Neuronal stem cell (in vitro differentiated cells): ENCODE results near the gene RASA3.

Experiments
- DNase-seq: peaks from one replicate; pipeline ENCODE4 v3.0.0-alpha.2; 2013; ENCODE audit warnings: low spot score
- H2AFZ ChIP-seq: one replicate; pipeline ENCODE4 v1.6.1; 2013; ENCODE audit warnings: mild to moderate bottlenecking, low read length, inconsistent platforms
- H2AK5ac ChIP-seq: 2 replicates; pipeline ENCODE4 v1.6.1; 2013; ENCODE audit warnings: low read depth, mild to moderate bottlenecking, inconsistent platforms, low read length, moderate library complexity, mixed read lengths
- H2BK120ac ChIP-seq: 2 replicates; pipeline ENCODE4 v1.6.1; 2013; ENCODE audit warnings: low read depth, mild to moderate bottlenecking, inconsistent platforms, low read length, moderate library complexity, mixed read lengths
- H2BK12ac ChIP-seq: one replicate; pipeline ENCODE4 v1.6.1; 2013; ENCODE audit warnings: low read length, inconsistent platforms
- H2BK15ac ChIP-seq: 2 replicates; pipeline ENCODE4 v1.6.1; 2013; ENCODE audit warnings: mild to moderate bottlenecking, low read length, inconsistent platforms, mixed read lengths
- H2BK5ac ChIP-seq: one replicate; pipeline ENCODE4 v1.6.1; 2013; ENCODE audit warnings: inconsistent platforms, mild to moderate bottlenecking, low read length, moderate library complexity
- H3K14ac ChIP-seq: one replicate; pipeline ENCODE4 v1.6.1; 2013; ENCODE audit warnings: low read length, inconsistent platforms
- H3K18ac ChIP-seq: 2 replicates; pipeline ENCODE4 v1.6.1; 2013; ENCODE audit warnings: low read length, inconsistent platforms
- H3K23ac ChIP-seq: 2 replicates; pipeline ENCODE4 v1.6.1; 2013; ENCODE audit warnings: low read depth, mild to moderate bottlenecking, mixed read lengths, low read length, inconsistent platforms; ENCODE audit not compliant: poor library complexity
- H3K27ac ChIP-seq: replicated peaks from 3 replicates; pipeline ENCODE4 v1.5.1; 2013; ENCODE audit warnings: low read length, inconsistent platforms
- H3K27me3 ChIP-seq, 3 experiments: 2 replicates each; pipeline ENCODE4 v1.6.1; 2013; ENCODE audit warnings: low read length in 3 of 3, mild to moderate bottlenecking in 2 of 3, inconsistent platforms in 1 of 3, low read depth in 1 of 3, mixed read lengths in 1 of 3, moderate library complexity in 1 of 3; ENCODE audit not compliant: control insufficient read depth in 3 of 3, insufficient read depth in 3 of 3
- H3K36me3 ChIP-seq, 2 donors: replicated peaks in 1 of 2; 2 replicates each; pipeline ENCODE4 v1.6.1; 2013; ENCODE audit warnings: low read length in 2 of 2; ENCODE audit not compliant: control insufficient read depth in 2 of 2, insufficient read depth in 2 of 2
- H3K4ac ChIP-seq: 2 replicates; pipeline ENCODE4 v1.6.1; 2013; ENCODE audit warnings: inconsistent platforms, mild to moderate bottlenecking, low read length, moderate library complexity
- H3K4me1 ChIP-seq, 2 donors: 1 replicate in 1 of 2; 2 replicates in 1 of 2; pipeline ENCODE4 v1.6.1; 2013; ENCODE audit warnings: low read length in 2 of 2, low read depth in 1 of 2; ENCODE audit not compliant: control insufficient read depth in 2 of 2, insufficient read depth in 1 of 2
- H3K4me2 ChIP-seq: one replicate; pipeline ENCODE4 v1.6.1; 2013; ENCODE audit warnings: mild to moderate bottlenecking, low read length, inconsistent platforms; ENCODE audit not compliant: insufficient read depth, poor library complexity, severe bottlenecking
- H3K4me3 ChIP-seq, 2 donors: 2 replicates each; pipeline ENCODE4 v1.5.1; 2013; ENCODE audit warnings: low read length in 2 of 2, mild to moderate bottlenecking in 2 of 2, inconsistent platforms in 1 of 2, moderate library complexity in 1 of 2
- H3K79me1 ChIP-seq: one replicate; pipeline ENCODE4 v1.6.1; 2013; ENCODE audit warnings: low read depth, mild to moderate bottlenecking, inconsistent platforms, low read length, moderate library complexity
- H3K9ac ChIP-seq: one replicate; pipeline ENCODE4 v1.6.1; 2013; ENCODE audit warnings: mild to moderate bottlenecking, low read depth, low read length, inconsistent platforms; ENCODE audit not compliant: poor library complexity
- H3K9me3 ChIP-seq, 2 donors: replicated peaks in 1 of 2; 2 replicates each; pipeline versions ENCODE3 to v1.6.1; 2013; ENCODE audit warnings: low read length in 2 of 2, mild to moderate bottlenecking in 2 of 2, inconsistent platforms in 1 of 2, low read depth in 1 of 2, mixed read lengths in 1 of 2, moderate library complexity in 1 of 2; ENCODE audit not compliant: control insufficient read depth in 2 of 2, insufficient read depth in 1 of 2
- H4K8ac ChIP-seq: one replicate; pipeline ENCODE4 v1.6.1; 2013; ENCODE audit warnings: low read depth, mild to moderate bottlenecking, inconsistent platforms, low read length, moderate library complexity
- H4K91ac ChIP-seq: one replicate; pipeline ENCODE4 v1.6.1; 2013; ENCODE audit warnings: low read length, low read depth, mild to moderate bottlenecking, inconsistent platforms; ENCODE audit not compliant: poor library complexity
- WGBS, 2 donors: extraction: QIAGEN DNeasy Blood & Tissue Kit; methylation state at CpG; one replicate each; pipeline ENCODE4 v1.1.7; 2013; ENCODE audit warnings: missing lambda C conversion rate in 2 of 2, mixed read lengths in 1 of 2; ENCODE audit not compliant: insufficient read length in 2 of 2, insufficient replicate concordance in 1 of 2; ENCODE audit errors: extremely low coverage in 2 of 2; 5-methylcytosine and 5-hydroxymethylcytosine counted together

Gene RASA3

GRCh38 chr13:114167885-114168284, 35.5 kb upstream of the RASA3 start:
- peaks cover 0 to 2% of the 10 kb centered on the region in 2 donors for H3K9me3 ChIP-seq
- no peak overlapping the region for H2BK15ac ChIP-seq
- no peak overlapping the region for H3K4me3 ChIP-seq
- H3K14ac ChIP-seq = no peak overlapping the region
- no peaks in the 10 kb centered on the region for H3K79me1 ChIP-seq
- no CpG with 5 or more reads among the region's 5 CpGs for WGBS, 2 donors
- no peak for DNase-seq
- H2BK5ac ChIP-seq = no peak overlapping the region
- H4K91ac ChIP-seq = no peak overlapping the region
- H2AFZ ChIP-seq = peak overlapping the region; percentile 77
- peaks cover 0 to 3% (median 0%) of the 10 kb centered on the region in 3 experiments for H3K27me3 ChIP-seq
- H3K27ac ChIP-seq = no peak overlapping the region
- H2AK5ac ChIP-seq = no peak overlapping the region
- H3K4me2 ChIP-seq = no peak overlapping the region
- H3K9ac ChIP-seq = no peak overlapping the region
- no peak overlapping the region for H2BK120ac ChIP-seq
- no peak overlapping the region for H3K23ac ChIP-seq
- no peak overlapping the region for H2BK12ac ChIP-seq
- no peak overlapping the region for H4K8ac ChIP-seq
- no peak overlapping the region for H3K18ac ChIP-seq
- H3K36me3 ChIP-seq = no peaks in the 10 kb centered on the region
- H3K4ac ChIP-seq = no peak overlapping the region
- H3K4me1 ChIP-seq = peaks cover 2 to 5% of the 10 kb centered on the region in 2 donors

GRCh38 chr13:114167426-114167825, 35.0 kb upstream of the RASA3 start:
- H2BK5ac ChIP-seq = no peak overlapping the region
- H2AK5ac ChIP-seq = no peak overlapping the region

DNA sequence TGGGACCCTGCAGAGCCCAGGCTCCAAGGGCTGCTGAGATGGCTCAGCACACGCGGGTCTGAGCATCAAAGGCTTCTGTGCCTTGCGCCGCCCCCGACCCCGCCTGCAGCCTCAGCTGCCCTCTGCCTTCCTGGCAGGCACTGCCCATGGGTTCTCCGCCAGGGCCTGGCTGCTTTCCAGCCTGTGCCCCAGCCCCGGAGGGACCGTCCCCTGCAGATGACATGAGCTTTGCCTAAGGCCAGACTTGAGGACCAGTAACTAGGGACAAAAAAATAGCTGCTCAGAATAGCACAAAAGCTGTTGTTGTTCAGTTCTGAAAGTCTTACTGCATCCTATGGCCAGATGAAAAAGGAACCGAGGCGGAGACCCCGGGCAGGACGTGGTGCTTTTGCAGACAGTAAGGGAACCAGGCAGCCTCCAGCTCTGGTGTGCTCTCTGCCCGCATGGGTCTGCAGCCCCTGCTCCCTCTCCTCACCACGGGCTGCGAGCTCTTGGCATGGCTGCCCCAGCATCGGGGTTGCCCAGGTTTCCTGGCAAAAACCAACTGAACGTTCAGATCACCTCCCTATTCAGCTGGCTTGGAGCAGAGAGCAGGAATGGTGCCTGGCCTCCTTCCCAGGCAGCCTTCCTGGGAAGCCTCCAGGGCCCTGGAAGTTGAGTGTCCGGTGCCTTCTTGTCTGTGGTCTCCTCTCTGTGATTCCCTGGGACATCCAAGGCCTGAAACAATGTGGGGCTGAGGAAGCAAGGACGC, 34.1 kb upstream of the RASA3 start:
- H3K18ac ChIP-seq = peak overlapping the region; percentile 85
- H2BK5ac ChIP-seq = peak overlapping the region; percentile 46
- H2AK5ac ChIP-seq = peak overlapping the region; percentile 81
- no peak overlapping the region for H4K8ac ChIP-seq
- peak overlapping the region; percentile 87 for H3K14ac ChIP-seq
- no peak overlapping the region for H3K27ac ChIP-seq
- H3K36me3 ChIP-seq = no peaks in the 10 kb centered on the region
- peak overlapping the region; percentile 77 for H2AFZ ChIP-seq
- H2BK120ac ChIP-seq = no peak overlapping the region
- no peak for DNase-seq
- H2BK12ac ChIP-seq = no peak overlapping the region
- no peak overlapping the region for H3K23ac ChIP-seq
- no CpG with 5 or more reads among the region's 20 CpGs for WGBS, 2 donors
- peaks cover 0 to 3% (median 0%) of the 10 kb centered on the region in 3 experiments for H3K27me3 ChIP-seq
- peak overlapping the region; percentile 42 for H2BK15ac ChIP-seq
- no peak overlapping the region for H3K4me3 ChIP-seq
- H3K4ac ChIP-seq = no peak overlapping the region
- no peaks in the 10 kb centered on the region for H3K79me1 ChIP-seq
- no peaks in the 10 kb centered on the region for H3K9me3 ChIP-seq
- H3K4me2 ChIP-seq = no peak overlapping the region
- H3K9ac ChIP-seq = no peak overlapping the region
- H3K4me1 ChIP-seq = peaks cover 5 to 7% of the 10 kb centered on the region in 2 donors
- no peak overlapping the region for H4K91ac ChIP-seq

More at GRCh38 chr13:114167426-114167825, 35.0 kb upstream of the RASA3 start:
- Histone ChIP-seq H2BK120ac (no peak overlapping the region), H3K79me1 (no peaks in the 10 kb centered on the region), H3K4me2 (no peak overlapping the region), H4K91ac (no peak overlapping the region), H3K9me3 (no peaks in the 10 kb centered on the region), H3K14ac (no peak overlapping the region), H2BK15ac (no peak overlapping the region), H3K27ac (no peak overlapping the region), H3K23ac (no peak overlapping the region), H2BK12ac (no peak overlapping the region), H3K36me3 (no peaks in the 10 kb centered on the region), H3K27me3 (peaks cover 0 to 3% (median 0%) of the 10 kb centered on the region in 3 experiments), H3K18ac (no peak overlapping the region), H3K4me3 (no peak overlapping the region), H2AFZ (peak overlapping the region; percentile 77), H4K8ac (no peak overlapping the region), H3K9ac (no peak overlapping the region), H3K4me1 (peaks cover 3 to 5% of the 10 kb centered on the region in 2 donors), H3K4ac (no peak overlapping the region)
- no peak for DNase-seq
- no CpG with 5 or more reads among the region's 5 CpGs for WGBS, 2 donors

DNA sequence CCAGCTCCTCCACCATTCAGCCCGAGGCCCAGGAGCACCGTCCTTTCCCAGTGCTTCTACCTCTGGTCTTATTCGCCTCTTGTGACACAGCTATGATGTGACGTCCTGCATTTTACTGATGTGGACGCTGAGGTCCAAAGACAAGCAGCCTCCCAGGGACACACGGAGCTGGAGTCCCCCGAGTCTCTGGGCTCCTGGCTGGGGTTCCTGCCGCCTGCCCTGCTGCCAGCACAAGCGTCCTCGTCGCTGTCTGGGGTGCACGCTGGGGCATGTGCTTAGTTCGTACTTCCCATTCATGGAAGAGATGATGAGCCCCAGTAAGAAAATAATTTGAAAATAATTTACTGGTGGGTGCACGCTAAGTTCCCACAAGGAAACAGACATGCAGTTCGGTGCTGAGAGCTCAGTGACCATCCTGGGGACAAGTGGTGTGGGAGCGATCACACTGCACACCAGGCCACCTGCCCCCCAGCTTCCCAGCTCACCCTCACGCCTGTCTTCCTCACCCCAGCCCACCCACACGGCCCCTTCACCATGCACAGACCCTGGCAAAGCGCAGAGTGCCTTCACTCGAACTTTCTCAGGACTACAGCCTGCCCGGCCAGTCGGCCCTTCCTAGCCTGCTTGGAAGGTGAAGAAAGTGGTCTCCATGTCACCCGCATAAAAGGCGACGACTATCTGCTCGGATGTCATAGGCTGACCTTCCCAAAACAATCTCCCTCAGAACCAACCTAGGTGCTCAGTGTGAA, 32.4 kb upstream of the RASA3 start:
- Histone ChIP-seq H3K27ac (no peak overlapping the region), H2BK5ac (no peak overlapping the region), H2BK120ac (no peak overlapping the region), H2BK12ac (no peak overlapping the region), H4K91ac (no peak overlapping the region), H2AK5ac (no peak overlapping the region), H3K4me1 (peaks cover 5 to 7% of the 10 kb centered on the region in 2 donors), H3K27me3 (peaks cover 0 to 3% (median 2%) of the 10 kb centered on the region in 3 experiments), H3K23ac (no peak overlapping the region), H2AFZ (no peak overlapping the region), H3K9me3 (peaks cover 0 to 2% of the 10 kb centered on the region in 2 donors), H3K4ac (no peak overlapping the region), H3K9ac (no peak overlapping the region), H3K36me3 (no peaks in the 10 kb centered on the region), H4K8ac (no peak overlapping the region), H3K4me3 (no peak overlapping the region), H3K18ac (peak overlapping the region; percentile 11), H2BK15ac (no peak overlapping the region), H3K79me1 (no peaks in the 10 kb centered on the region), H3K14ac (no peak overlapping the region), H3K4me2 (no peak overlapping the region)
- no peak for DNase-seq
- WGBS, 2 donors = no CpG with 5 or more reads among the region's 26 CpGs
